A204.1 (cell line): Measurements from ENCODE around the gene PHLDA3.
"Not testable (repeated sequence)": the region's sequence is repeated elsewhere in the genome, so short reads cannot be mapped to it uniquely, and the experiment has no call there.

ENCODE experiments used
- FAIRE-seq: peaks from 2 replicates; lab custom pipeline; 2012; peaks lifted over from hg19 to GRCh38; lab: Jason Lieb, UNC

The PHLDA3 gene

GRCh38 chr1:201503397-201504176 is 34.6 kb upstream of the PHLDA3 start:
- FAIRE-seq, result no peak

GRCh38 chr1:201502511-201502857 is 33.5 kb upstream of the PHLDA3 start:
- FAIRE-seq, result no peak

GRCh38 chr1:201501812-201502510 is 33.0 kb upstream of the PHLDA3 start:
- FAIRE-seq, result no peak

GRCh38 chr1:201501144-201501543 is 32.2 kb upstream of the PHLDA3 start:
- no peak for FAIRE-seq

- no peak for FAIRE-seq
Observed at GRCh38 chr1:201500670-201501120, 31.7 kb upstream of the PHLDA3 start.

- no peak for FAIRE-seq
Observed at GRCh38 chr1:201499795-201500669, 31.0 kb upstream of the PHLDA3 start.

- FAIRE-seq, result no peak
Observed at GRCh38 chr1:201499191-201499590, 30.2 kb upstream of the PHLDA3 start.

- FAIRE-seq, result no peak
Observed at GRCh38 chr1:201498621-201499020, 29.6 kb upstream of the PHLDA3 start.

GRCh38 chr1:201497935-201498509 is 29.0 kb upstream of the PHLDA3 start:
- no peak for FAIRE-seq

GRCh38 chr1:201496296-201496690 is 27.3 kb upstream of the PHLDA3 start:
- FAIRE-seq, result no peak

GRCh38 chr1:201495551-201496295 is 26.7 kb upstream of the PHLDA3 start:
- no peak for FAIRE-seq

- no peak for FAIRE-seq
Observed at GRCh38 chr1:201493757-201494617, 25.0 kb upstream of the PHLDA3 start.

- not testable (repeated sequence) for FAIRE-seq
Observed at GRCh38 chr1:201493026-201493656, 24.2 kb upstream of the PHLDA3 start.

- FAIRE-seq, result no peak
Observed at GRCh38 chr1:201491896-201492511, 23.0 kb upstream of the PHLDA3 start.

- FAIRE-seq, result no peak
Observed at GRCh38 chr1:201490708-201491131, 21.7 kb upstream of the PHLDA3 start.

- no peak for FAIRE-seq
Observed at GRCh38 chr1:201489643-201490261, 20.8 kb upstream of the PHLDA3 start.

GRCh38 chr1:201488830-201489589 is 20.0 kb upstream of the PHLDA3 start:
- no peak for FAIRE-seq

- FAIRE-seq, result no peak
Observed at GRCh38 chr1:201487742-201488141, 18.8 kb upstream of the PHLDA3 start.
